Body of pancreas (tissue), 4 donors: ENCODE data around the gene ARAP1. TPM values are rescaled to one million over a fixed set of nuclear protein-coding genes. Genes with fewer than 3 reads are reported as not detected.

Source experiments
- ATAC-seq: fragments of 150-250 bp; one replicate; pipeline ENCODE4 v1.9.1; 2016
- DNase-seq, 4 donors: peaks; one replicate each; pipeline ENCODE4 v3.0.0-alpha.2; 2019
- H3K27ac ChIP-seq, 4 donors: fragments of 200-600 bp; sonication (generic); 1 replicate in 3 of 4; 2 replicates in 1 of 4; pipeline versions ENCODE4 v1.5.1 to v1.6.1; 2016 to 2019; ENCODE audit warnings: mild to moderate bottlenecking in 1 of 4, mixed read lengths in 1 of 4, moderate library complexity in 1 of 4
- H3K27me3 ChIP-seq, 2 donors: fragments of 200-600 bp; sonication (generic); one replicate each; pipeline ENCODE4 v1.6.0; 2016; ENCODE audit warnings: mild to moderate bottlenecking in 1 of 2
- H3K36me3 ChIP-seq, 2 donors: fragments of 200-600 bp; sonication (generic); replicated peaks in 1 of 2; 2 replicates each; pipeline ENCODE4 v1.5.1; 2016; ENCODE audit warnings: low read depth in 2 of 2; ENCODE audit not compliant: insufficient read depth in 1 of 2
- H3K4me1 ChIP-seq: fragments of 200-600 bp; sonication (generic); one replicate; pipeline ENCODE4 v1.6.0; 2016
- H3K4me3 ChIP-seq, 2 donors: fragments of 200-600 bp; sonication (generic); 1 replicate in 1 of 2; 2 replicates in 1 of 2; pipeline ENCODE4 v1.5.1; 2016 to 2019
- H3K9me3 ChIP-seq, 3 donors: fragments of 200-600 bp; sonication (generic); 1 replicate in 2 of 3; 2 replicates in 1 of 3; pipeline ENCODE4 v1.5.1; 2016
- CTCF ChIP-seq, 7 experiments: fragments of 450-650 bp in 4 of 7; fragments of 200-600 bp in 3 of 7; sonication (generic) in 3 of 7; IDR thresholded peaks; one replicate each; pipeline ENCODE4 v1.5.1; 2016 to 2019; ENCODE audit warnings: antibody characterized with exemption in 7 of 7
- POLR2A ChIP-seq, 3 donors: fragments of 450-650 bp; IDR thresholded peaks; one replicate each; pipeline ENCODE4 v1.6.1; 2016; ENCODE audit warnings: antibody characterized with exemption in 3 of 3, mild to moderate bottlenecking in 2 of 3
- WGBS, 2 donors: methylation state at CpG; one replicate each; pipeline ENCODE4 v1.1.5; 2017; 5-methylcytosine and 5-hydroxymethylcytosine counted together
- intact Hi-C: fragments of 100-400 bp; cut with DNase I; formaldehyde crosslinking; loops from one replicate; pipeline ENCODE4 v1.15.1; 2023
- total RNA-seq, 2 donors: library from RNA; depleted of rRNA; stranded (reverse); fragments of >200 nt; gene quantifications; one replicate each; pipeline ENCODE4 v1.1.0, GENCODE V29; 2016

ARAP1 gene
- total RNA-seq, 2 donors from 2014 or later, result 63.3 to 208 TPM

DNA sequence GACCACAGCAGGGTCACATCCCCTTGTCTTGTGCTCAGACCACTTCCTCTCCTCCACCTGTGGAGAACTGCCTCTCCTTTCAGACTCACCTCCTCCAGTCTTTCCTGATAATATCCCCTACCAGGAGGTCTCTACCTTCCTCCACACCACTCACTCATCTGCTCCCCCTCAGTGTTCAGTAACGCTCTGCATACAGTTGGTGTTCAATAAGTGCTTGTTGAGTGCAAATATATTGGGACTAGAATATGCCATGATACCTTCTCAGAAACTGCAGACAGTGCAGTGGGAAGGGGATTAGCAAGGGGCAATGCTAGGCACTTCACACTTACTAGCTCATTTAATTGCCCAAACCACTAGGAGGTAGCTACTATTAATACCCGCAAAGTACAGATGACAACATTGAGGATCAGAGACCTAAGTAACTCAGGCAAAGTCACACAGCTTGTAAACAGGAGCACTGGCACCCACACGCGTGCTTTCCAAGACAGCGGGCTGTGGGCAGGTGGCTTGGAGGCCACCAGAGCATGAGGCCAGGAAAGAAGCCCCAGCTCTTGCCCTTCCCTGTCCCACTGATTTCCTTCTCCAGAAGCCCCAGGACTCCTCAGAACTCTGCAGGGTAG lies 69.9 kb downstream of the ARAP1 start:
- Histone ChIP-seq H3K27ac (no peak overlapping the region), H3K4me1 (no peaks in the 10 kb centered on the region), H3K36me3 (peaks cover 0 to 1% of the 10 kb centered on the region in 2 donors), H3K27me3 (peaks cover under 1 to 11% of the 10 kb centered on the region in 2 donors), H3K9me3 (no peaks in the 10 kb centered on the region), H3K4me3 (no peak overlapping the region)
- intact Hi-C loops, result loop anchor here (5.0 to 10.0 kb wide), 2 partner anchors 95 to 208 kb away; no protein-coding TSS in a partner anchor
- no peak for ATAC-seq
- WGBS, 2 donors, result 56 to 80% methylated on average over 4 to 5 of the region's 5 CpGs
- DNase-seq, result no peak
- TF ChIP-seq CTCF (IDR thresholded peaks at IDR 0.05) (no peak), POLR2A (IDR thresholded peaks at IDR 0.05) (no peak)

- no peak overlapping the region for H3K4me3 ChIP-seq
- H3K36me3 ChIP-seq, result no peaks in the 10 kb centered on the region
- no peak overlapping the region for H3K27ac ChIP-seq
- peaks cover 4 to 18% of the 10 kb centered on the region in 2 donors for H3K27me3 ChIP-seq
- no peak for ATAC-seq
- no peak for TF ChIP-seq POLR2A (IDR thresholded peaks at IDR 0.05)
- H3K4me1 ChIP-seq, result peaks cover 7% of the 10 kb centered on the region
- intact Hi-C loops, result loop anchor here (5.0 to 10.0 kb wide), 2 partner anchors 94 to 207 kb away; no protein-coding TSS in a partner anchor
- H3K9me3 ChIP-seq, result no peaks in the 10 kb centered on the region
- 26 to 32% methylated on average over 17 of the region's 17 CpGs for WGBS, 2 donors
- peak in 2 of 4 donors; percentile 36 to 40 for DNase-seq
These were observed 70.7 kb downstream of the ARAP1 start for GRCh38 chr11:72681226-72682153.

DNA sequence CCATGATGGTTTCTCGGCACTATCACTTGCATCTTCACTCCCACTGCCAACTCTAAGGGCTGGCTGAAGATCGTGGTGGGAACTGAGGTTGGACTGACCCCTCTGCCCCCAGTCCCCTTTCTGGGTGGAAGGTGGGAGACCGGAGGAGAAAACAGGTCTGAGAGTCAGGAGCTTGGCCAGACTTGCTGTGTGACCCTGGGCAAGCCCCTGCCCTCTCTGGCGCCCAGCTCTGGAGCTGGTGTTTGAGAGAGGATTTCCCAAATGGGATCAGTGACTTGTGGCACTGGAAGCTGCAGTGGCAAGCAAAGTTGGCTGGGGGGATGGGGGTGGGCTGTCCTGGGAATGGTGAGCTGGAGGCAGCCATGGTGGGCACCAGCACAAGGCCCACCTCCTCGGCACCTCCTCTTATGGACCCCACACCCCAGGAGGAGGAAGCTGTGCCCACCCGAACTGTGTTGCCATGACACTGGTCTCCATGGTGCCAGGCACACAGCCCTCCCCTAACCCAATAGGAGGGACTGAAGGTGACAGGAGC lies 71.5 kb downstream of the ARAP1 start:
- Histone ChIP-seq H3K4me1 (peaks cover 7% of the 10 kb centered on the region), H3K4me3 (no peak overlapping the region), H3K27ac (no peak overlapping the region), H3K36me3 (no peaks in the 10 kb centered on the region), H3K9me3 (no peaks in the 10 kb centered on the region), H3K27me3 (peaks cover 4 to 18% of the 10 kb centered on the region in 2 donors)
- ATAC-seq (no peak), DNase-seq (no peak)
- intact Hi-C loops, result loop anchor here (5.0 to 10.0 kb wide), 2 partner anchors 93 to 206 kb away; no protein-coding TSS in a partner anchor
- TF ChIP-seq CTCF (IDR thresholded peaks at IDR 0.05) (no peak), POLR2A (IDR thresholded peaks at IDR 0.05) (no peak)
- 38 to 41% methylated on average over 3 to 6 of the region's 6 CpGs for WGBS, 2 donors

- H3K9me3 ChIP-seq, result no peaks in the 10 kb centered on the region
- no peak for DNase-seq
- intact Hi-C loops, result loop anchor here (5.0 to 10.0 kb wide), 2 partner anchors 93 to 205 kb away; no protein-coding TSS in a partner anchor
- no peak overlapping the region for H3K27ac ChIP-seq
- ATAC-seq, result no peak
- peaks cover 7% of the 10 kb centered on the region for H3K4me1 ChIP-seq
- WGBS, 2 donors, result 45 to 50% methylated on average over 4 to 5 of the region's 5 CpGs
- no peaks in the 10 kb centered on the region for H3K36me3 ChIP-seq
- peaks cover 4 to 18% of the 10 kb centered on the region in 2 donors for H3K27me3 ChIP-seq
- H3K4me3 ChIP-seq, result no peak overlapping the region
- TF ChIP-seq POLR2A (IDR thresholded peaks at IDR 0.05) (no peak), CTCF (IDR thresholded peaks at IDR 0.05) (no peak)
These were observed 72.3 kb downstream of the ARAP1 start for GRCh38 chr11:72679869-72680268.

- H3K4me3 ChIP-seq, result no peak overlapping the region
- ATAC-seq (no peak), DNase-seq (no peak)
- intact Hi-C loops, result no loop called here
- H3K4me1 ChIP-seq, result peaks cover 7% of the 10 kb centered on the region
- no peak overlapping the region for H3K27ac ChIP-seq
- WGBS, 2 donors, result 55 to 64% methylated on average over 8 of the region's 8 CpGs
- TF ChIP-seq CTCF (IDR thresholded peaks at IDR 0.05), result no peak
- no peaks in the 10 kb centered on the region for H3K9me3 ChIP-seq
- H3K36me3 ChIP-seq, result no peaks in the 10 kb centered on the region
- H3K27me3 ChIP-seq, result peaks cover 4 to 18% of the 10 kb centered on the region in 2 donors
These were observed 73.7 kb downstream of the ARAP1 start for GRCh38 chr11:72678524-72678923.
